Natural killer cell (primary cell): ENCODE results near the gene RNASEL. TPM values are rescaled to one million over a fixed set of nuclear protein-coding genes. Genes with fewer than 3 reads are reported as not detected.

Source experiments
- ATAC-seq, 3 donors: fragments of 150-1000 bp in 2 of 3; fragments of 200-7000 bp in 1 of 3; cut with Tn5 transposase; 1 replicate in 1 of 3; 2 replicates in 2 of 3; pipeline ENCODE4 v1.10.0; 2021; ENCODE audit warnings: mild to moderate bottlenecking in 2 of 3, moderate library complexity in 2 of 3
- DNase-seq, 2 donors: peaks; one replicate each; pipeline versions ENCODE4 v3.0.0 to v3.0.0-alpha.2; 2013 to 2021; ENCODE audit warnings: mixed read lengths in 1 of 2
- H3K27ac ChIP-seq: one replicate; pipeline ENCODE4 v1.5.1; 2013; ENCODE audit warnings: mild to moderate bottlenecking, low read length
- H3K27me3 ChIP-seq: one replicate; pipeline ENCODE4 v1.6.1; 2013; ENCODE audit warnings: low read length; ENCODE audit not compliant: control insufficient read depth, insufficient read depth
- H3K36me3 ChIP-seq: one replicate; pipeline ENCODE4 v1.6.1; 2013; ENCODE audit warnings: low read length; ENCODE audit not compliant: control insufficient read depth, insufficient read depth
- H3K4me1 ChIP-seq: one replicate; pipeline ENCODE4 v1.6.1; 2013; ENCODE audit warnings: low read length; ENCODE audit not compliant: control insufficient read depth, insufficient read depth
- H3K4me3 ChIP-seq: one replicate; pipeline ENCODE4 v1.5.1; 2013; ENCODE audit warnings: low read length
- H3K9me3 ChIP-seq: one replicate; pipeline ENCODE4 v1.6.1; 2013; ENCODE audit warnings: low read length; ENCODE audit not compliant: control insufficient read depth, insufficient read depth
- H3K27ac Mint-ChIP-seq, 2 donors: one replicate each; pipeline ENCODE4 v1.8.0; 2022; ENCODE audit warnings: mild to moderate bottlenecking in 2 of 2, mixed read lengths in 2 of 2, moderate library complexity in 1 of 2
- H3K27me3 Mint-ChIP-seq, 2 donors: one replicate each; pipeline ENCODE4 v1.8.0; 2022; ENCODE audit warnings: low read depth in 2 of 2, mixed read lengths in 2 of 2
- H3K36me3 Mint-ChIP-seq: one replicate; pipeline ENCODE4 v1.8.0; 2022; ENCODE audit warnings: mixed read lengths
- H3K4me1 Mint-ChIP-seq, 2 donors: one replicate each; pipeline ENCODE4 v1.8.0; 2022; ENCODE audit warnings: mixed read lengths in 2 of 2
- H3K4me3 Mint-ChIP-seq: one replicate; pipeline ENCODE4 v1.8.0; 2022; ENCODE audit warnings: mild to moderate bottlenecking, moderate library complexity, mixed read lengths
- H3K9me3 Mint-ChIP-seq, 2 donors: one replicate each; pipeline ENCODE4 v1.8.0; 2022; ENCODE audit warnings: mixed read lengths in 2 of 2
- WGBS: methylation state at CpG from one replicate; pipeline ENCODE4 v1.1.7; 2013; ENCODE audit warnings: missing lambda C conversion rate; ENCODE audit not compliant: insufficient coverage; 5-methylcytosine and 5-hydroxymethylcytosine counted together
- intact Hi-C: fragments of 100-400 bp; cut with micrococcal nuclease; formaldehyde crosslinking; loops from one replicate; pipeline ENCODE4 v1.14.2; 2022
- total RNA-seq, 4 donors: library from RNA; stranded (reverse); fragments of 120-200 nt in 1 of 4; gene quantifications; one replicate each; pipeline versions ENCODE4 v1.2.3 to v1.2.4, GENCODE V29; 2013 to 2022
- TF ChIP-seq, protein P1 (sequence below): fragments of 200-600 bp; IDR thresholded peaks from one replicate; pipeline ENCODE4 v1.8.0; 2022; ENCODE audit warnings: antibody characterized with exemption

The RNASEL gene
- total RNA-seq, 3 donors from 2014 or later (not counting 1 experiment from before 2014, with no cell fraction given), result 3.3 to 5.8 (median 4.8) TPM

DNA sequence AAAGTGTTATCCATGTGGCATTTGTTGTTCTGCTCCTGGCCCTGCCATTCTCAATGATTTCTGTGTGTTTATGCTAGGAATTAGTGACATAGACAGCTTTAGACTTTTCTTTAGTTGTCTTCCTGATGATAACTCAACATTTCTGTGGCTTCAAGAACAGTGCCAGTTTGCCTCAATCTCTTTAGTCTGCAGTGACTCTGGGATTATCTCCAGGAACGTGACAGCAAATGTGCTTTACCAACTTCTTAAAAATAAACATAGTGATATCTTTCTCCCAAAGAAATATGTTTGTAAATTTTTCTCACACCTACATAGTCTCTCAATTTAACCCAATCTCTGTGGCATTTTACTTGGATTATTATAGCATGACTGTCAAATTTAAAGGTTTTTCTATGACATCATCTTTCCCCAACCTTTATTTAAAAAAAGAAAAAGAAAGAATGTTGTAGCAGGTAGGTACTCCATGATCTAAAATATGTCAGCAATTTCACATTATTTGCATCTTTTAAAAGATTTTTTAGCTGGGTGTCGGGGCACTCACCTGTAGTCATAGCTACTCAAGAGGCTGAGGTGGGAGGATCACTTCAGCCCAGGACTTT, 24.6 kb downstream of the RNASEL start:
- ATAC-seq, result no peak
- intact Hi-C loops, result no loop called here
- no peaks in the 10 kb centered on the region for H3K36me3 Mint-ChIP-seq
- H3K36me3 ChIP-seq, result no peaks in the 10 kb centered on the region
- H3K27me3 ChIP-seq, result no peaks in the 10 kb centered on the region
- H3K4me1 Mint-ChIP-seq, result no peaks in the 10 kb centered on the region
- H3K27me3 Mint-ChIP-seq, result peaks cover 13 to 14% of the 10 kb centered on the region in 2 donors
- no peak overlapping the region for H3K27ac Mint-ChIP-seq
- DNase-seq, result no peak
- no peak overlapping the region for H3K27ac ChIP-seq
- H3K9me3 Mint-ChIP-seq, result no peaks in the 10 kb centered on the region
- H3K4me3 ChIP-seq, result no peak overlapping the region
- H3K9me3 ChIP-seq, result no peaks in the 10 kb centered on the region
- 78% methylated on average over 2 of the region's 2 CpGs for WGBS
- TF ChIP-seq, protein P1, sequence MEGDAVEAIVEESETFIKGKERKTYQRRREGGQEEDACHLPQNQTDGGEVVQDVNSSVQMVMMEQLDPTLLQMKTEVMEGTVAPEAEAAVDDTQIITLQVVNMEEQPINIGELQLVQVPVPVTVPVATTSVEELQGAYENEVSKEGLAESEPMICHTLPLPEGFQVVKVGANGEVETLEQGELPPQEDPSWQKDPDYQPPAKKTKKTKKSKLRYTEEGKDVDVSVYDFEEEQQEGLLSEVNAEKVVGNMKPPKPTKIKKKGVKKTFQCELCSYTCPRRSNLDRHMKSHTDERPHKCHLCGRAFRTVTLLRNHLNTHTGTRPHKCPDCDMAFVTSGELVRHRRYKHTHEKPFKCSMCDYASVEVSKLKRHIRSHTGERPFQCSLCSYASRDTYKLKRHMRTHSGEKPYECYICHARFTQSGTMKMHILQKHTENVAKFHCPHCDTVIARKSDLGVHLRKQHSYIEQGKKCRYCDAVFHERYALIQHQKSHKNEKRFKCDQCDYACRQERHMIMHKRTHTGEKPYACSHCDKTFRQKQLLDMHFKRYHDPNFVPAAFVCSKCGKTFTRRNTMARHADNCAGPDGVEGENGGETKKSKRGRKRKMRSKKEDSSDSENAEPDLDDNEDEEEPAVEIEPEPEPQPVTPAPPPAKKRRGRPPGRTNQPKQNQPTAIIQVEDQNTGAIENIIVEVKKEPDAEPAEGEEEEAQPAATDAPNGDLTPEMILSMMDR, result no peak
- H3K4me1 ChIP-seq, result no peaks in the 10 kb centered on the region
- no peak overlapping the region for H3K4me3 Mint-ChIP-seq

DNA sequence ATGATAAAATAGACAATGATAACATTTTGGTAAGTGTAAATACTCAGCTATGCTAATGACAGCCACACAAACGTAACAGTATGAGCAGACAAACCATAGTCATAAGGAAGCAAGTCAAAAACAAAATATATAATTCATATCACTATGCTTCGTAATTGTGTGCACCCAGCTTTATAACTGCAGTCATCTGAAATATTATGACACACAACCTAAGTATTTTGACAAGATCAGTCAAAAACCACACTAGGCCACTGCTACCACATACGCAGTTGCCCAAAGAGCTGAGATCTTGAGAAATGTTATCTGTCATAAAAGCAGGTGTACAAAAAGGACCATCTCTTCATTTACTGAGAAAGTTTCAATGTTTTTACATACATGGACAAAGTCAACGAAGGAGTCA, 26.0 kb downstream of the RNASEL start:
- intact Hi-C loops, result no loop called here
- Mint-ChIP-seq H3K4me1 (no peaks in the 10 kb centered on the region), H3K27ac (no peak overlapping the region), H3K27me3 (peaks cover 17 to 18% of the 10 kb centered on the region in 2 donors), H3K9me3 (no peaks in the 10 kb centered on the region), H3K36me3 (no peaks in the 10 kb centered on the region), H3K4me3 (no peak overlapping the region)
- no peak overlapping the region for H3K27ac ChIP-seq
- no peaks in the 10 kb centered on the region for H3K9me3 ChIP-seq
- DNase-seq (no peak), ATAC-seq (peak in 1 of 3 donors; percentile 52)
- TF ChIP-seq, protein P1, result no peak
- 81% methylated on average over 3 of the region's 4 CpGs for WGBS
- no peaks in the 10 kb centered on the region for H3K4me1 ChIP-seq
- H3K27me3 ChIP-seq, result no peaks in the 10 kb centered on the region
- H3K4me3 ChIP-seq, result no peak overlapping the region
- no peaks in the 10 kb centered on the region for H3K36me3 ChIP-seq

DNA sequence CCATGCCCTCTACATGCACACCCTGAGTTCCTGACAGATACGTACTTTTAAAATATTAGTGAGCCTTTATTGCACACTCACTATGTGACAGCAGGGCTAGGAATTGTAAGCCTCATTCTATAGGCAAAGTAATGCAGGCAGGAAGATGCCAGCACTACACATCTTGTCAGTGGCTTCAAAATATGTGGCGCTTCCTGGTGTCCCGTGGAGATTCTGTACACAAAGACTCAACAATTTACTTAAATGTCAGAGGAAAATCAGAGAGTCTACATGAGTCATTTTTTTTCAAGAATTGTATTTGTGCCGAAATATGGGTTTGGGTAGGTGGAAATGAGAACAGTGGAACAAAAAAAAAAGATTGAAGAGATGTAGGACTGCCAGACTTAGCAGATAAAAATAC, 27.6 kb downstream of the RNASEL start:
- H3K27ac ChIP-seq, result no peak overlapping the region
- H3K36me3 Mint-ChIP-seq, result no peaks in the 10 kb centered on the region
- WGBS, result 96% methylated on average over 3 of the region's 4 CpGs
- no peaks in the 10 kb centered on the region for H3K27me3 ChIP-seq
- no peak overlapping the region for H3K4me3 Mint-ChIP-seq
- TF ChIP-seq, protein P1, result no peak
- ATAC-seq (no peak), DNase-seq (no peak)
- H3K4me1 ChIP-seq, result no peaks in the 10 kb centered on the region
- no peak overlapping the region for H3K4me3 ChIP-seq
- H3K27ac Mint-ChIP-seq, result no peak overlapping the region
- peaks cover 17 to 20% of the 10 kb centered on the region in 2 donors for H3K27me3 Mint-ChIP-seq
- intact Hi-C loops, result no loop called here
- H3K4me1 Mint-ChIP-seq, result no peaks in the 10 kb centered on the region
- H3K36me3 ChIP-seq, result no peaks in the 10 kb centered on the region
- H3K9me3 Mint-ChIP-seq, result no peaks in the 10 kb centered on the region
- no peaks in the 10 kb centered on the region for H3K9me3 ChIP-seq

DNA sequence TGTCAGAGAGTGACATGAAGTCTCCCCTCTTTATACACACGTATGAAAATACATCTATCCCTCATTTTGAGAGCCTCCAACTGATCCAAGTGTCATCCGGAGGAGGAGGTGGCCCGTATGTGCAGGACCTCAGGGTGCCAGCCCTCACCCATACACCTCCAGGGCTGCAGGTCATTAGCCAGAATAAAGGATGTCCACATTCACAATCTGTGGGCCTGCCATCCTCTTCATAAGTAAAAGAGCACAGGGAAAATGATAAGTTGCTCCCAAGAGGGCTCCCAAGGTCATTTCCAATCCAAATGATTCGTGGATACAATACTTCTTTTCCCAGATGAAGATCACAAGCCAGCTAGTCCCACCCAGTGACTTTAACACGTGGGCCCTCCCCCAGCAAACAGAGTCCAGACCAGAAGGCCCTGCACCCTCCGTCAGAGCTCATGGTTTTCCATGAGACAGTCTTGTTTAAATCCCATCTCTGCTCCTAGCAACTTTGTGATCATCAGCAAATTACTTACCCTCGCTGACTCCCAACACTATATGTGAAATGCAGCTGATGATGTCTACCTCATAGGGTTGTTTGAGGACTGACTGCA, 28.6 kb downstream of the RNASEL start:
- H3K36me3 Mint-ChIP-seq, result no peaks in the 10 kb centered on the region
- ATAC-seq (no peak), DNase-seq (no peak)
- WGBS, result 77% methylated on average over 6 of the region's 7 CpGs
- H3K9me3 Mint-ChIP-seq, result no peaks in the 10 kb centered on the region
- H3K27me3 Mint-ChIP-seq, result peaks cover 15 to 20% of the 10 kb centered on the region in 2 donors
- no peaks in the 10 kb centered on the region for H3K4me1 ChIP-seq
- no peaks in the 10 kb centered on the region for H3K9me3 ChIP-seq
- TF ChIP-seq, protein P1, result no peak
- no peak overlapping the region for H3K27ac ChIP-seq
- intact Hi-C loops, result no loop called here
- H3K36me3 ChIP-seq, result no peaks in the 10 kb centered on the region
- H3K4me3 ChIP-seq, result no peak overlapping the region
- no peaks in the 10 kb centered on the region for H3K27me3 ChIP-seq
- no peak overlapping the region for H3K4me3 Mint-ChIP-seq
- H3K4me1 Mint-ChIP-seq, result no peaks in the 10 kb centered on the region
- H3K27ac Mint-ChIP-seq, result no peak overlapping the region
